A549 (cell line): ENCODE data around the gene ATF4.

Experiments
- BHLHE40 ChIP-seq: IDR thresholded peaks from 2 replicates; pipeline ENCODE4 v1.6.1; 2012; ENCODE audit warnings: low read depth, low read length, inconsistent platforms
- CEBPB ChIP-seq, 2 experiments: fragments of >200 bp in 1 of 2; sonication (Bioruptor Twin) in 1 of 2; formaldehyde crosslinking in 1 of 2; IDR thresholded peaks; 2 replicates each; pipeline ENCODE4 v1.6.1; 2012 to 2016
- CHD2 ChIP-seq: fragments of 150-350 bp; IDR thresholded peaks from 2 replicates; pipeline ENCODE4 v1.6.1; 2014; ENCODE audit warnings: low read length; ENCODE audit not compliant: partially characterized antibody
- EHF ChIP-seq: fragments of 250-450 bp; sonication (Bioruptor Pico); IDR thresholded peaks from 2 replicates; pipeline ENCODE4 v1.5.0; 2020; ENCODE audit warnings: mild to moderate bottlenecking
- EP300 ChIP-seq, 2 experiments: fragments of >200 bp; sonication (Bioruptor Twin); formaldehyde crosslinking; IDR thresholded peaks; 2 replicates in 1 of 2; 3 replicates in 1 of 2; pipeline ENCODE4 v1.6.1; 2016 to 2017
- MYC ChIP-seq: IDR thresholded peaks from 2 replicates; pipeline ENCODE4 v1.6.1; 2012; ENCODE audit warnings: mild to moderate bottlenecking, inconsistent platforms, low read length, improper control_type of control experiment, borderline replicate concordance
- POLR2A ChIP-seq: IDR thresholded peaks from 2 replicates; pipeline ENCODE4 v1.6.1; 2012; ENCODE audit warnings: mild to moderate bottlenecking, low read length
- POLR2AphosphoS2 ChIP-seq: conservative IDR thresholded peaks from 2 replicates; pipeline ENCODE4 v1.6.1; 2012; ENCODE audit warnings: low read length, improper control_type of control experiment, inconsistent platforms
- RAD21 ChIP-seq, 2 experiments: fragments of >200 bp in 1 of 2; sonication (Bioruptor Twin) in 1 of 2; formaldehyde crosslinking in 1 of 2; IDR thresholded peaks in 1 of 2; conservative IDR thresholded peaks in 1 of 2; 2 replicates in 1 of 2; 3 replicates in 1 of 2; pipeline ENCODE4 v1.6.1; 2012 to 2018; ENCODE audit warnings: inconsistent platforms in 1 of 2
- TF ChIP-seq, protein P1 (sequence below): fragments of 150-350 bp; IDR thresholded peaks from 2 replicates; pipeline ENCODE4 v1.6.1; 2014; ENCODE audit warnings: low read depth, mild to moderate bottlenecking, low read length
- TF ChIP-seq, protein P2 (sequence below): fragments of >200 bp; sonication (Bioruptor Twin); formaldehyde crosslinking; IDR thresholded peaks from 3 replicates; pipeline ENCODE4 v1.5.1; 2016
- TF ChIP-seq, protein P3 (sequence below): fragments of 250-450 bp; sonication (Bioruptor Pico); IDR thresholded peaks from 2 replicates; pipeline ENCODE4 v1.5.0; 2021; ENCODE audit warnings: mild to moderate bottlenecking, moderate library complexity, borderline replicate concordance

DNA sequence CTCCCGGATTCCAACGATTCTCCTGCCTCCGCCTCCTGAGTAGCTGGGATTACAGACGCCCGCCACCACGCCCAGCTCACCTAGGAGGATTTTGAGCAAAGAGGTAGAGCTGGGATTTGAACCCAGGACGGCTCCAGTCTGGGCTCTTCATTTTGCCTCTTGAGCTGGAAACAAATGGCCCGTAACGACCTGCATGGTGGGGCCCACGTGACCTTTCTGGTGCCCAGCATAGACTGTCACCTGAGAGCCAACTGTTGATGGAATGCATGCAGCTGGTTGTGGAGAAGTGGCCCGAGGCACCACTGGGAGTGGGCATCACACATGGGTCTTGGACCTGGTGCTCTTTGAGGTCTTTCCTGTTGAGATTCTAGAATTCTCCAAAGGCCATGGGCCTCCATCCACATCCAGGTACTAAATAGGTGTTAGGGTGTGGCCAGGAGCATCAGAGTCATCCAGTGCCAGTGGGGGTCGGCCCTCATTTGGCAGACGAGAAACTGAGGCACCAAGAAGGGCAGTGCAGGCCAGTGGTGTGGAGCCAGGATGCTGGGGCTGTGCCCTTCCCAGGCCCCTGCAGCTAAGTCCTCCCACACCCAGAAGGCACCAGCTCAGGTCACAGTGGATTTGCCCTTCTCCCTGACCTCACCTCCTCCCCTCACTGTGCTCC is 3.9 kb downstream of the ATF4 start:
- TF ChIP-seq CEBPB (IDR thresholded peaks at IDR 0.05) (no peak), CHD2 (no peak), POLR2A (no peak), EP300 (IDR thresholded peaks at IDR 0.05) (no peak), MYC (no peak), RAD21 (conservative IDR thresholded peaks at IDR 0.05 in 1 of 2, IDR thresholded peaks at IDR 0.05 in 1 of 2) (no peak), POLR2AphosphoS2 (peak; percentile 79; the same call in 1 of the 2 replicates), EHF (CRISPR knock-in tag) (no peak), BHLHE40 (no peak)
- TF ChIP-seq, protein P1, sequence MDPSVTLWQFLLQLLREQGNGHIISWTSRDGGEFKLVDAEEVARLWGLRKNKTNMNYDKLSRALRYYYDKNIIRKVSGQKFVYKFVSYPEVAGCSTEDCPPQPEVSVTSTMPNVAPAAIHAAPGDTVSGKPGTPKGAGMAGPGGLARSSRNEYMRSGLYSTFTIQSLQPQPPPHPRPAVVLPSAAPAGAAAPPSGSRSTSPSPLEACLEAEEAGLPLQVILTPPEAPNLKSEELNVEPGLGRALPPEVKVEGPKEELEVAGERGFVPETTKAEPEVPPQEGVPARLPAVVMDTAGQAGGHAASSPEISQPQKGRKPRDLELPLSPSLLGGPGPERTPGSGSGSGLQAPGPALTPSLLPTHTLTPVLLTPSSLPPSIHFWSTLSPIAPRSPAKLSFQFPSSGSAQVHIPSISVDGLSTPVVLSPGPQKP, result no peak
- TF ChIP-seq, protein P2, sequence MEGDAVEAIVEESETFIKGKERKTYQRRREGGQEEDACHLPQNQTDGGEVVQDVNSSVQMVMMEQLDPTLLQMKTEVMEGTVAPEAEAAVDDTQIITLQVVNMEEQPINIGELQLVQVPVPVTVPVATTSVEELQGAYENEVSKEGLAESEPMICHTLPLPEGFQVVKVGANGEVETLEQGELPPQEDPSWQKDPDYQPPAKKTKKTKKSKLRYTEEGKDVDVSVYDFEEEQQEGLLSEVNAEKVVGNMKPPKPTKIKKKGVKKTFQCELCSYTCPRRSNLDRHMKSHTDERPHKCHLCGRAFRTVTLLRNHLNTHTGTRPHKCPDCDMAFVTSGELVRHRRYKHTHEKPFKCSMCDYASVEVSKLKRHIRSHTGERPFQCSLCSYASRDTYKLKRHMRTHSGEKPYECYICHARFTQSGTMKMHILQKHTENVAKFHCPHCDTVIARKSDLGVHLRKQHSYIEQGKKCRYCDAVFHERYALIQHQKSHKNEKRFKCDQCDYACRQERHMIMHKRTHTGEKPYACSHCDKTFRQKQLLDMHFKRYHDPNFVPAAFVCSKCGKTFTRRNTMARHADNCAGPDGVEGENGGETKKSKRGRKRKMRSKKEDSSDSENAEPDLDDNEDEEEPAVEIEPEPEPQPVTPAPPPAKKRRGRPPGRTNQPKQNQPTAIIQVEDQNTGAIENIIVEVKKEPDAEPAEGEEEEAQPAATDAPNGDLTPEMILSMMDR, result no peak
- TF ChIP-seq, protein P3, sequence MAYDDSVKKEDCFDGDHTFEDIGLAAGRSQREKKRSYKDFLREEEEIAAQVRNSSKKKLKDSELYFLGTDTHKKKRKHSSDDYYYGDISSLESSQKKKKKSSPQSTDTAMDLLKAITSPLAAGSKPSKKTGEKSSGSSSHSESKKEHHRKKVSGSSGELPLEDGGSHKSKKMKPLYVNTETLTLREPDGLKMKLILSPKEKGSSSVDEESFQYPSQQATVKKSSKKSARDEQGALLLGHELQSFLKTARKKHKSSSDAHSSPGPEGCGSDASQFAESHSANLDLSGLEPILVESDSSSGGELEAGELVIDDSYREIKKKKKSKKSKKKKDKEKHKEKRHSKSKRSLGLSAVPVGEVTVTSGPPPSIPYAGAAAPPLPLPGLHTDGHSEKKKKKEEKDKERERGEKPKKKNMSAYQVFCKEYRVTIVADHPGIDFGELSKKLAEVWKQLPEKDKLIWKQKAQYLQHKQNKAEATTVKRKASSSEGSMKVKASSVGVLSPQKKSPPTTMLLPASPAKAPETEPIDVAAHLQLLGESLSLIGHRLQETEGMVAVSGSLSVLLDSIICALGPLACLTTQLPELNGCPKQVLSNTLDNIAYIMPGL, result no peak
